Skin of body (tissue), 2 donors: Measurements from ENCODE around the gene CPZ. TPM values are rescaled to one million over a fixed set of nuclear protein-coding genes. Genes with fewer than 3 reads are reported as not detected.
"Not testable (repeated sequence)": the region's sequence is repeated elsewhere in the genome, so short reads cannot be mapped to it uniquely, and the experiment has no call there.

ENCODE experiments used
- DNase-seq: peaks from one replicate; lab custom pipeline; 2025; lab: John Stamatoyannopoulos, UW
- total RNA-seq: library from RNA; depleted of rRNA; stranded (reverse); fragments of >200 nt; gene quantifications from one replicate; pipeline ENCODE4 v1.2.3, GENCODE V29; 2014

Gene CPZ
- total RNA-seq, 1 donor from 2014 or later = 14.1 TPM

- no peak for DNase-seq
Measured at GRCh38 chr4:8649631-8650361, 57.2 kb downstream of the CPZ start.

DNA sequence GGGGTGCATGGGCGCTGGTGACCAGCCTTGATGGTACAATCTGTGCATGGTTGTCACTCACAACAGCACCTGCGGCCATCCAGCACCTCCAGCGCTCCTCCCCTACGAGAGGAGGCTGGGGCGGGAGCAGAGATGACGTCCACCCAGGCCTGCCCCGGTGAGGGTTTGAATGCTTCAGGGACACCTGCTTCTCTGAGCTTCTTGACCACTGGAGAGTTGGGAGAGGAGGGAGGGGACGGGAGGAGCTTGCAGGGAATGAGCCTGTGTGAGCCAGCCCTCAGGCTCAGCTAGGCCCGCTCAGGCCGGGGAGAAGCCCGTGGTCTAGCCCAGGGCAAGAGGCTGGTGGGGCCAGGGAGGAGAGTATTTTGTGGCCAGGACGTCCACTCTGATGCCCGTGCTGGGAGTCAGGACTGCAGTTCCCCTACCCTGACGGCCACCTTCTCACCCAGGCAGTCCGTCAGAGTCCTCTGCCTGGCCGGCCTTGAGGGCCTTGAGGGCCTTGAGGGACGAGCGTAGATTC lies 59.2 kb downstream of the CPZ start:
- DNase-seq = no peak

- no peak for DNase-seq
Measured at GRCh38 chr4:8652181-8653078, 59.9 kb downstream of the CPZ start.

GRCh38 chr4:8653326-8654000 lies 60.9 kb downstream of the CPZ start:
- DNase-seq = no peak

DNA sequence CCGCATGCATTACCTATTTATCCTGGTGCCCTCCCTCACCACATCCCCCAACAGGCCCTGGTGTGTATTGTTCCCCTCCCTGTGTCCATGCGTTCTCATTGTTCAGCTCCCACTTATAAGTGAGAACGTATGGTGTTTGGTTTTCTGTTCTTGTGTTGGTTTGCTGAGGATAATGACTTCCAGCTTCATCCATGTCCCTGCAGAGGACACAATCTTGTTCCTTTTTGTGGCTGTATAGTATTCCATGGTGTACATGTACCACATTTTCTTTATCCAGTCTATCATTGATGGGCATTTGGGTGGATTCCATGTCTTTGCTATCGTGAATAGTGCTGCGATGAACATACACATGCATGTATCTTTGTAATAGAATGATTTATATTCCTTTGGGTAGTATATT lies 61.6 kb downstream of the CPZ start:
- not testable (repeated sequence) for DNase-seq

- DNase-seq = no peak
Measured at GRCh38 chr4:8655411-8656184, 63.0 kb downstream of the CPZ start.

DNA sequence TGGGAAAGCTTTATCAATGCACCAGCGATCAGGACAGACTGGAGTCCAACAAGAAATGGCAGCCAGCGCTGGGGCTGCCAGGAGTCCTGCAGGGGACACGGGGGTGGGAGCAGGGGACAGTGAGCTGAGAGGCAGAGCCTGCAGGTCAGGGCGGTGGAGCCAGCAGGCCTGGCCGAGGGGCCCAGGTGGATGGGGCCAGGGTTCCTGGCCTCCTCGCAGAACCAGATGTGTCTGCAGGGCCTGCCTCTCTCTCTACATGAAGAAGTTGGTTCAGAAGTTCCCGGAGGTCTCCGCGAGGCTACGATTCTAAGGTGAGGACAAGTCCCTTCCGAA lies 63.6 kb downstream of the CPZ start:
- DNase-seq = no peak

- DNase-seq = no peak
Measured at GRCh38 chr4:8656711-8657380, 64.3 kb downstream of the CPZ start.

DNA sequence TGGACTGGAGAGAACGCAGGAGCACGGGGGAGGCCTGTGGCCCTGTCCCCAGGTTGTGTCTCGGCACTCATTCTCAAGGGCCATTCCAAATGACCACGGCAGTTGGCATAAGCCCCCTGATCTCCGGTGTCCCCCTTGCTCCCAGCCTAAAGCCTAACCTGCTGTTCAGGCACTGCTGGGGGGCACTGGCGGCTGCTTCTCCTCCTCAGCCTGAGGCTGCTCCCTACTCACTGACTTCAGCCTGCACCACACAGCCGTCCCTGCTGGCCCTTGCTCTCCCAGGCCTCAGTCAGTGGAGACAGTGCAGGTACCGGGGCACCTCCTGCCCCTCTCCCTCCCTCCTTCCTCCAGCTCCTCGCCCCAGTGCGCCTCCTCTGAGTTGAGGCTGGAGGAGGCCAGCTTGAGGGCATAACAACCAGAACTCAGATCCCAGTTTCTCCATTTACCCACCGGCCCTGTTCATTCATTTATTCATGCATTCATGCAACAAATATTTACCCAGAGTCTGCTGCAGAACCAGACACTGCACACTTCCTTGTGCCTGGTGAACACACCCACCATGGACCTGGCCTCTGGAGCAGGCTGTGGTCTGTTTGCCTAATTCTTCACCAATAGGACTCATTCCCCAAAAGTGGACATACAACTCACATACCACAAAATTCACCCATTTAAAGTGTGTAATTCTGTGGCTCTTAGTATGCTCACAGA lies 65.0 kb downstream of the CPZ start:
- no peak for DNase-seq

DNA sequence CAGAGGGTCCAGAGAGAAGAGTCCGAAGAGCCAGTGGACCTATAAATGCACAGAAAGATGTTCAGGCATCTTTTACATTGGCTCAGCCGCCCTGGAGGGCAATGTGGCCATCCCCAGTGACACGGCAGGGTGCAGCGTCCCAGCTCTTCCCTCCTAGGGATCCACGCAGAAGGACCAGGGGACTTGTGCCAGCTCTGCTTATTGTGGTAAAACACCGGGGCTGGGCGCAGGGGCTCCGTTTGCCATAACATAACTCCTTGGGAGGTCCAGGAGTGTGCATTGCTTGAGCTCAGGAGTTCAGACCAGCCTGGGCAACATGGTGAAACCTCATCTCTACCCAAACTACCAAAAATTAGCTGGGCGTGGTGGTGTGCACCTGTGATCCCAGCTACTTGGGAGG lies 70.2 kb downstream of the CPZ start:
- no peak for DNase-seq

DNA sequence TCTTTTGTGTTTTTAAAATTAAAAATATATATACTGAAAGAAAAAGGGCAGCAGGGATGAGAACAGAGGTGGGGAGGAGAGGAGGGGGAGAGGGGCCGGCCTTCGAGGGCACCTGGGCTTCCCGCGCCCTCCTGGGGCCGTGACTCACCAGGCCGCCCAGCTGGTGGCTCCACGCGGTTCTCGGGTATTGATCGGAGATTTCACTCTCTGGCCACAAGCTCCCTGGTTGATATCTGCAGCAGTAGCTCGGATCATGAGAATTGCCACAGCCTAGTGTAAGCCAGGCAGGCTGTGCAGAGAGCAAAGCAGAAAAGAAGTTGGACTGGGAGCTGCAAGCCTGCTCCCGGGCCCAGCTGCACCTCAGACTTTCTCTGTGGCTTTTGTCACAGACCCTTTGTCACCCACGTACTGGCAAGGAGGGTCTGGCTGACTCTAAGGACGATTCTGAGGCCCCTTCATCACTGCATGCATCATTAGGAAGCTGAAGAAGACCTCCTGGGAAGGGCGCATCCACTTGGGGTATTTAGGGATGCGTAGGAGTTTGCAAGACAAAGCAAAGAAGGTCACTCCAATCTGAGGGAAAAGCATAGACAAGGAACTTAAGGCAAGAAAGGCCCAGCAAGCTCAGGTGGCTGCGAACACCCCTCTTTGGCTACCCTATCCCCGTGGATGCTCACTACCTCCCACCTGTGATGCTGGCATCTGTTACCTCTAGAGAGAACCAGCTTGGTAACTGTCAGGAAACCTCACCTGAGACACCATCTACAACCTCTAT lies 71.7 kb downstream of the CPZ start:
- no peak for DNase-seq

DNA sequence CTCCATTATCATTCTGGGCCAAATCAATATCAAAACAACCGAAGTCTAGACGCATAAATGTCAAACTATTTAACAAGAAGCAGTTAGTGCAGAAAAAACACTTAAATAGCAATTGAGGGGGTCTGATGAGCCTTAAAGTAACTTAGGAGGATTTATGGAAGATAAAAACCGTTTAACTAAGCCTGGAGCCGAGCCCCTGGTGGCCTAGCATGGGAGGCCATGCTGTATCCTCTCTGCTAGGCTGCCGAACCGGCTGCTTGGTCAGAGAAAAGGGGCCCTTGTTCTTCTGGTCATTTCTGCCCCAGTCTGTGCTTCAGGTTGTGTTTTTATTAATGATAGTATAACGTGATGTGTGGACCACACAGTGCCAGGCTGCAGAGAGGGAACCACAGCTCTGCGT lies 72.4 kb downstream of the CPZ start:
- DNase-seq = no peak

DNA sequence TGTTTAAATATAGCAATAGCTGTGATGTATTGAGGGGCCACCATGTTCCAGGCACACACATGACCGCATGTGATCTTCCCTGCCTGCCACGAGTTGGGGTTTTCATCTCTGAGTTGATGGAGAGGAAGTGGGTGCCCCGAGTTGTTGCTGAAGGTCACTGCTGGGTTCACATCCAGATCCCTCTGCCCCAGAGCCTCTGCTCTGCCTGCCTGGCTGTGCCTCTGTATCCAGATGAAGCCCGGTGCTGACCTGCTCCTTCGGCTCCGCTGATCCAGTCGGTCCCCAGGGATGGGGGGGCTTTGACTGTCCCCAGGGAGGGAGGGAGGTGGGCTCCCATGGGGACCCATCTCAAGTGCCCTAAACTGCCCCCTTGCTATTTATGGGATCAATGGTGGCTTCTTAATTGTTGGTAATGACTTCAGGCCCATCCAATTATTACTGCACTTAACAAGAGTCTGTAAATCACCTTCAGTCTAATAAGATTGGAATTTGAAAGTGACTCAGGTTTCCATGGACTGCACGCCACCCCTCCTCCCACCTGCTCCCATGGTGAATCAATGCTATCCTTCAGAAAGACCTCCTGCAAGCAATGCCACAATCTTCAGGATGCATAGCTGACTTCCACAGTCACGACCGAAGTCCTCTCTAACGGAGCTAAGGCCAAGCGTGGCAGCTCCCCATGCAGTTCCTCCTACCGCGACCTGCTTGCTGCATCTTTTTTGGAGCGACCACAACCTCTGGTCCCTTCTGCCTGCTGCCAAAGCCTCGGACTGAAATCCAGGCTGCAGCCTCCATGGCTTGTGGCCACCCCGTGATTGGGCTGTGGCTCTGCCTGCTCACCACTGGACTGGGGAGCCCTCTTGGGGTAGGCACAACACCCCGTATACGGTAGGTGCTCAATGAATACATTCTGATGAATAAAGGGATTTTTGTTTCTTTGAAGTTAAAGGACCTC lies 73.1 kb downstream of the CPZ start:
- no peak for DNase-seq

GRCh38 chr4:8666581-8666980 lies 74.0 kb downstream of the CPZ start:
- DNase-seq = no peak
